ENCODE measurements around the gene MAPK1.

DNA sequence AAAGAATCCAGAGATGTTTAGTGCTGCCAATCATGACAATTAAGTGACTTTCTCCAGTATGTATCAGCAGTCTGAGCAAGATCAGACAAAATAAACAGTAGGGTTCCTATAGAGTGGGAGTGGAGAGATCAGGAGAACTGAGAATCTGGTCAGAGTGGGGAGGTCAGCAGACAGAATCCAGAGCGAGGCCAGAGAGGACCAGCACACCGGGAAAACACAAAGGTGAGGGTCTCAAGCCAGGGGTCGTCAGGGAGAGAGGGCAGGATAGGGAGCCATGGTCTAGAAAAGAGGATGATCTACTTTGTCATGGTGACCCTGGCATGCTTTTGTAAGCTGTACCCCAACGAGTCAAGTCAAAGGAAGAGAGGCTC lies 39.2 kb downstream of the MAPK1 start:
- no peak for TF ChIP-seq YY1 (tag by site-specific recombination; IDR thresholded peaks at IDR 0.05)
- TF ChIP-seq, protein P1, sequence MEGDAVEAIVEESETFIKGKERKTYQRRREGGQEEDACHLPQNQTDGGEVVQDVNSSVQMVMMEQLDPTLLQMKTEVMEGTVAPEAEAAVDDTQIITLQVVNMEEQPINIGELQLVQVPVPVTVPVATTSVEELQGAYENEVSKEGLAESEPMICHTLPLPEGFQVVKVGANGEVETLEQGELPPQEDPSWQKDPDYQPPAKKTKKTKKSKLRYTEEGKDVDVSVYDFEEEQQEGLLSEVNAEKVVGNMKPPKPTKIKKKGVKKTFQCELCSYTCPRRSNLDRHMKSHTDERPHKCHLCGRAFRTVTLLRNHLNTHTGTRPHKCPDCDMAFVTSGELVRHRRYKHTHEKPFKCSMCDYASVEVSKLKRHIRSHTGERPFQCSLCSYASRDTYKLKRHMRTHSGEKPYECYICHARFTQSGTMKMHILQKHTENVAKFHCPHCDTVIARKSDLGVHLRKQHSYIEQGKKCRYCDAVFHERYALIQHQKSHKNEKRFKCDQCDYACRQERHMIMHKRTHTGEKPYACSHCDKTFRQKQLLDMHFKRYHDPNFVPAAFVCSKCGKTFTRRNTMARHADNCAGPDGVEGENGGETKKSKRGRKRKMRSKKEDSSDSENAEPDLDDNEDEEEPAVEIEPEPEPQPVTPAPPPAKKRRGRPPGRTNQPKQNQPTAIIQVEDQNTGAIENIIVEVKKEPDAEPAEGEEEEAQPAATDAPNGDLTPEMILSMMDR (tag by site-specific recombination; IDR thresholded peaks at IDR 0.05): no peak
- TF ChIP-seq, protein P2, sequence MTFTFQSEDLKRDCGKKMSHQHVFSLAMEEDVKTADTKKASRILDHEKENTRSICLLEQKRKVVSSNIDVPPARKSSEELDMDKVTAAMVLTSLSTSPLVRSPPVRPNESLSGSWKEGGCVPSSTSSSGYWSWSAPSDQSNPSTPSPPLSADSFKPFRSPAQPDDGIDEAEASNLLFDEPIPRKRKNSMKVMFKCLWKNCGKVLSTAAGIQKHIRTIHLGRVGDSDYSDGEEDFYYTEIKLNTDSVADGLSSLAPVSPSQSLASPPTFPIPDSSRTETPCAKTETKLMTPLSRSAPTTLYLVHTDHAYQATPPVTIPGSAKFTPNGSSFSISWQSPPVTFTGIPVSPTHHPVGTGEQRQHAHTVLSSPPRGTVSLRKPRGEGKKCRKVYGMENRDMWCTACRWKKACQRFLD (tag by site-specific recombination; IDR thresholded peaks at IDR 0.05): no peak
- TF ChIP-seq ZSCAN30 (tag by site-specific recombination; IDR thresholded peaks at IDR 0.05): no peak
- no peak for TF ChIP-seq SETDB1 (IDR thresholded peaks at IDR 0.05; ENCODE audit: insufficient read length, low read length)
- TF ChIP-seq ZNF501 (tag by site-specific recombination; IDR thresholded peaks at IDR 0.05): no peak
- no peak for TF ChIP-seq ZNF175 (tag by site-specific recombination; IDR thresholded peaks at IDR 0.05)
- TF ChIP-seq ZNF140 (tag by site-specific recombination; IDR thresholded peaks at IDR 0.05): no peak

All from HEK293 (cell line).